ENCODE results near the gene NT5C3B.

DNA sequence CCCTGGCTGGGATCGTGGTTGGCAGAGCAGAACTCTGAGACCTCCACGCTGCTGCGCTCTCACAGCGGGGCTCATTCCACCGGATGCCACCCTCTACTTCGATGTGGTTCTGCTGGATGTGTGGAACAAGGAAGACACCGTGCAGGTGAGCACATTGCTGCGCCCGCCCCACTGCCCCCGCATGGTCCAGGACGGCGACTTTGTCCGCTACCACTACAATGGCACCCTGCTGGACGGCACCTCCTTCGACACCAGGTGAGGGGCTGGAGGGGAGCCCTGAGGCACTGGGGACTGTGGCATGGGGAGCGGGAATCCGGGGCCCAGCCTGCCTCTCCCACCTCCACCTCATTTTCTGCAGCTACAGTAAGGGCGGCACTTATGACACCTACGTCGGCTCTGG is 18.0 kb downstream of the NT5C3B start:
- TF ChIP-seq, protein P1, sequence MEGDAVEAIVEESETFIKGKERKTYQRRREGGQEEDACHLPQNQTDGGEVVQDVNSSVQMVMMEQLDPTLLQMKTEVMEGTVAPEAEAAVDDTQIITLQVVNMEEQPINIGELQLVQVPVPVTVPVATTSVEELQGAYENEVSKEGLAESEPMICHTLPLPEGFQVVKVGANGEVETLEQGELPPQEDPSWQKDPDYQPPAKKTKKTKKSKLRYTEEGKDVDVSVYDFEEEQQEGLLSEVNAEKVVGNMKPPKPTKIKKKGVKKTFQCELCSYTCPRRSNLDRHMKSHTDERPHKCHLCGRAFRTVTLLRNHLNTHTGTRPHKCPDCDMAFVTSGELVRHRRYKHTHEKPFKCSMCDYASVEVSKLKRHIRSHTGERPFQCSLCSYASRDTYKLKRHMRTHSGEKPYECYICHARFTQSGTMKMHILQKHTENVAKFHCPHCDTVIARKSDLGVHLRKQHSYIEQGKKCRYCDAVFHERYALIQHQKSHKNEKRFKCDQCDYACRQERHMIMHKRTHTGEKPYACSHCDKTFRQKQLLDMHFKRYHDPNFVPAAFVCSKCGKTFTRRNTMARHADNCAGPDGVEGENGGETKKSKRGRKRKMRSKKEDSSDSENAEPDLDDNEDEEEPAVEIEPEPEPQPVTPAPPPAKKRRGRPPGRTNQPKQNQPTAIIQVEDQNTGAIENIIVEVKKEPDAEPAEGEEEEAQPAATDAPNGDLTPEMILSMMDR (IDR thresholded peaks at IDR 0.05; ENCODE audit: poor library complexity) = no peak
- TF ChIP-seq EZH2 (IDR thresholded peaks at IDR 0.05; ENCODE audit: borderline replicate concordance) = no peak
